ENCODE data around the gene POLR3GL.
"Not testable (repeated sequence)": the region's sequence is repeated elsewhere in the genome, so short reads cannot be mapped to it uniquely, and the experiment has no call there.

The POLR3GL gene

DNA sequence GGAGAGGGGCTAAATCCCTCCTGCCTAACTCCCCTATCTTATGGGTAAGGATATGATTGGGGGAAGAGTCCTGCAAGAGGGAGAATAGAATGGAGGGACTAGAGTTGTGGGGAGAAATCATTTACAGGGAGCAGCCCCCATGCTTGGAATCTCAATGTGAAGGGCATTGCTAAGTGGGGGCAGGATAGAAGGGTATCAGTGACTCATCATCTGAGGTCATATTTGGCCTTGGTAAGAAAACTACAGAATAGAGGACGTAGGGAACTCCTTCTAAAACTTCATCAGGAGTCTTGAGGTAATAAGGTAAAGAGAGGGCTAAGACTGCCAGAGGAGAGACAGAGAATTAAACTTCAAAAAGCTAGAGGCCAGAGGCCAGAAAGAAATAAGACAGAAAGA lies 56.6 kb downstream of the POLR3GL start:
- DNase-seq: no peak

DNA sequence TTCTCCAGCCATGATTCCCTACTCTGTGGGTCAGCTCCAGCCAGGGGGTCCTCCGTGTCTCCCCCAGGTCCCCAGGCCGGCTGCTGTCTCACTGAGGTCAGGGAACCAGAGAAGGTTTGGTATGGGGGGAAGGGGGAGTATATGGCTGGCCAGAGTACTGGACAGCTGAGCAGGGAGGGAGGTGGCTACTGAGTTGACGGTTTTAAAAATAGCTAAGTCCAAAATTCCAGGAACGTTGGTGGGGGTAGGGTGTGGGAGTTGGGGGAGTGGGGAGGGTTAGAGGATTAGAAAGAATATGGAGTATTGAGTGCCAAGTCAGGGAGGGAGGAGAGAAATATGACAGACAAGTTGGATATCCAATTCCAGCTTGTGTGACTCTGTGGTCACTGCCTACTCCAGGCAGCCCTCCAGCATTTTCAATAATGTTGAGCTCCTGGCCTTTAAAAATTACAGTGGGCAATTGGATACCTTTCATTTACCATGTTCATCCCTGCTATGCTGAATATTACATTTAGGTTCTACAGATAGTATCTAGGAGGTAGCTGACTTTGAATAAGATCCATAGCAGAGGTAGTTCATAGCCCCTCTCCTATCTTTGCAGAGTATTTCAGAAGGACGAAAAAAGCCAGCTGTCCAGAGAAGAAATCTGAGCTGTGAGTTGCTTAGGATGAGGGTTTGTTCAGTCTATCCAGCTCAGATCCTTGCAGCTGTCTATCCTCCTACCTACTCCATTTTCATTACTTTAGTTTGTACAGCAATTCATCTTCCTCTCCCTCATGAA lies 57.3 kb downstream of the POLR3GL start, which contains the start of gene HJV:
Gene HJV, minus strand, starts transcription at position 114 of the 781 bp plus-strand sequence. CDS start 1,504 bp downstream, outside the sequence.
- no peak for DNase-seq

DNA sequence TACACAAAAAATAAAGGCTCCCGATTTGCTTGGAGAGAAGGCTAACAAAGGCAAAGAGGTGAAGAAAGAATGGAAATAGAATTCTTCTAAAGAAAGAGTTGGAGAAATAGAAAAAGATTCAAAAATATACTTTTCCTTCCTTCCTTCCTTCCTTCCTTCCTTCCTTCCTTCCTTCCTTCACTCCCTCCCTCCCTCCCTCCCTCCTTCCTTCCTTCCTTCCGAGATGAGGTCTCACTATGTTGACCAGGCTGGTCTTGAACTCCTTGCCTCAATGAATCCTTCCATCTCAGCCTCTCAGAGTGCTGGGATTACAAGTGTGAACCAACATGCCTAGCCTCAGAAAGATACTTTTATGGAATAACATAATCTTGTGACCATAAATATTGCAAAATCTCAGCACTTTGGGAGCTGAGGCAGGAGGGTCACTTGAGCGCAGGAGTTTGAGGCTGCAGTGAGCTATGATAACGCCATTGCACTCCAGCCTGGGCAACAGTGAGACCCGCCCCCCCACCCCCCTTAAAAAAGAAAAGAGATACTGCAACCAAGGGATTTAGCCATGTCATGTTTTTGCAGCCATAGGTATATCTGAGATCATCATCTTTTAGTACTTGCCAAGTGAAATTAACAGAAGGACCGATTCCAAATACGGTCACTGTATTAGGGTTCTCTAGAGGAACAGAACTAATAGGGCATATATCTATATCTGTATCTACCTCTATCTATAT lies 58.1 kb downstream of the POLR3GL start:
- no peak for DNase-seq

DNA sequence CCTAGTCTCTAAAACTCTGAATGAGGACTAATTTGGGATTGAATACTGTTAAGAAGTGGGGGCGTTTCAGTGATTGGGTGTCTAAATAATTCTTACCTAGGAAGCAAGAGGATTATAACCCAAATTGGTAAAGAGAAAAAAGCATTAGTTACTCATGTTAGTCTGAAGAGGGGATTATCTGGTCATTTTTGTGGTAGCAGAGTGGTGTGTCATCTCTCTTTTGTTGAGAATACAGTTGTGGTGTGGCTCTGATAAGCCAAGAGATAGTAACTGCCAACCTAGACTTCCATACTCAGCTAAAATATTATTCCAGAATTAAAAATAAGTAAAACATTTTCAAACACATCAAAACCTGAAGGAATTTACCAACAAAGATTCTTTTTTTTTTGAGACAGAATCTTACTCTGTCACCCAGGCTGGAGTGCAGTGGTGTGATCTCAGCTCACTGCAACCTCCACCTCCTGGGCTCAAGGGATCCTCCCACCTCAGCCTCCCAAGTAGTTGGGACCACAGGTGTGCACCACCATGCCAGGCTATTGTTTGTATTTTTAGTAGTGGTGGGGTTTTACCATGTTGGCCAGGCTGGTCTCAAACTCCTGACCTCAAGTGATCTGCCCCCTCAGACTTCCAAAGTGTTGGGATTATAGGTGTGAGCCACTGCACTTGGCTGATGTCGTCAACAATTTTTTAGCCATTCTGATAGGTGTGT lies 61.5 kb downstream of the POLR3GL start:
- not testable (repeated sequence) for DNase-seq

DNA sequence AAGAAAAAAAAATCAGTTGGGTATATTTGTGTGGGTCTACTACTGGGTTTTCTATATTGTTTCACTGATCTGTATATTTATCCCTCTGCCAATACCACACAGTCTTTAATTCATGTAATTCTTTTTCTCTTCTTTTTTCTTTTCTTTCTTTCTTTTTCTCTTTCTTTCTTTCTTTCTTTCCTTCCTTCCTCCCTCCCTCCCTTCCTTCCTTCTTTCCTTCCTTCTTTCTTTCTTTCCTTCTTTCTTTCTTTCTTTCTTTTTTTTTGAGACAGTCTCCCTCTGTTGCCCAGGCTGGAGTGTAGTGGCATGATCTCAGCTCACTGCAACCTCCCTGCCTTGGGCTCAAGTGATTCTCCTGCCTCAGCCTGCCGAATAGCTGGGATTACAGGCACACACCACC lies 62.2 kb downstream of the POLR3GL start:
- DNase-seq: not testable (repeated sequence)

Data from fibroblast of skin of scalp (primary cell).